HG02870 (cell line): ENCODE measurements around the gene IRS2.
"Not testable (repeated sequence)": the region's sequence is repeated elsewhere in the genome, so short reads cannot be mapped to it uniquely, and the experiment has no call there.

Source experiments
- ATAC-seq: cut with Tn5 transposase; IDR thresholded peaks from one replicate; pipeline ENCODE4 v1.9.1; 2021; ENCODE audit warnings: mild to moderate bottlenecking, moderate library complexity; ENCODE audit not compliant: unreplicated experiment

The IRS2 gene

DNA sequence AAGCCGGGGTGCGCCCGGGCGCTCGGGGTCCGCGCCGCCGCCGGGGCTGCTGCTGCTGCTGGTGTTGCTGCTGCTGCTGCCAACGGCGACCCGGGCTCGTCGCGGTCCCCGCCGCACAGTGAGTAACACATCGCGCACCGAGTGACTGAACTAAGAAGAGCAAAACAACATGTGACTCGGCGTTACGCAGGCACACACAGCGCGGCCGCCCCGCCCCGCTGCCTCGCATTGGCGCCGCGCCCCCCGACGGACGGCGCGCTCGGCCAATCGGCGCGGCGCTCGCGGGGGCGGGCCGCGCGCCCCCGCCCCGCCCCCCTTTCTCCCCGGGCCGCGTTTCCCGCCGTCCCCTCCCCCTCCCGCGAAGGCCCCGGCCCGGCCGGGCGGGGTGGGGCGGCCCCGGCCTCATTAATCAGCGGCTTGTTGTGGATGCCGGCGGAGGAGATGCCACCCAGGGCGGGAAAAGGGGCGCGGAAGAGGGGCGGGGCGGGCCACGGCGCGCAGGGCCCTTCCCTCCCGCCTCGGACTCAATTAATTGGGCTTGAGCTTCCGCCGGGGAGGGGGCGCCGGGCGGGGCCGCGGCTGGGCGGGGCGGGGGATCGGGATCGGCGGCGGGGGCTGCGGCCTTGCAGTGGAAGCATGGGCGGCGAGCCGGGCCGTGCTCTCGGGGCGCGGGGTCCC, at the start of gene IRS2:
IRS2 (minus strand) TSS at position 127 of the 678 bp plus-strand sequence. CDS start 530 bp downstream, outside the sequence.
- peak; percentile 98 for ATAC-seq

- ATAC-seq, result no peak
Observed at GRCh38 chr13:109834973-109835720, 48.8 kb upstream of the IRS2 start.

GRCh38 chr13:109833940-109834339, 47.6 kb upstream of the IRS2 start:
- no peak for ATAC-seq

- no peak for ATAC-seq
Observed at GRCh38 chr13:109833071-109833470, 46.7 kb upstream of the IRS2 start.

DNA sequence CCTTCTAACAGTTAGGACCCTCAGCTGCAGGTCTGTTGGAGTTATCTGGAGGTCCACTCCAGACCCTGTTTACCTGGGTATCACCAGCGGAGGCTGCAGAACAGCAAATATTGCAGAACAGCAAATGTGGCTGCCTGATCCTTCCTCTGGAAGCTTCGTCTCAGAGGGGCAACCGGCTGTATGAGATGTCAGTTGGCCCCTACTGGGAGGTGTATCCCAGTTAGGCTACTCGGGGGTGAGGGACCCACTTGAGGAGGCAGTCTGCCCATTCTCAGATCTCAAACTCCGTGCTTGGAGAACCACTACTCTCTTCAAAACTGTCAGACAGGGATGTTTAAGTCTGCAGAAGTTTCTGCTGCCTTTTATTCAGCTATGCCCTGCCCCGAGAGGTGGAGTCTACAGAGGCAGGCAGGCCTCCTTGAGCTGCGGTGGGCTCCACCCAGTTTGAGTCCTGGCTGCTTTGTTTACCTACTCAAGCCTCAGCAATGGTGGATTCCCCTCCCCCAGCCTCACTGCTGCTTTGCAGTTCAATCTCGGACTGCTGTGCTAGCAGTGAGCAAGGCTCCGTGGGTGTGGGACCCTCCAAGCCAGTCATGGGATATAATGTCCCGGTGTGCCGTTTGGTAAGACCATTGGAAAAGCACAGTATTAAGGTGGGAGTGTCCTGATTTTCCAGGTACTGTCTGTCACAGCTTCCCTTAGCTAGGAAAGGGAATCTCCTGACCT, 42.4 kb upstream of the IRS2 start:
- ATAC-seq, result not testable (repeated sequence)

- not testable (repeated sequence) for ATAC-seq
Observed at GRCh38 chr13:109823201-109823600, 36.8 kb upstream of the IRS2 start.

DNA sequence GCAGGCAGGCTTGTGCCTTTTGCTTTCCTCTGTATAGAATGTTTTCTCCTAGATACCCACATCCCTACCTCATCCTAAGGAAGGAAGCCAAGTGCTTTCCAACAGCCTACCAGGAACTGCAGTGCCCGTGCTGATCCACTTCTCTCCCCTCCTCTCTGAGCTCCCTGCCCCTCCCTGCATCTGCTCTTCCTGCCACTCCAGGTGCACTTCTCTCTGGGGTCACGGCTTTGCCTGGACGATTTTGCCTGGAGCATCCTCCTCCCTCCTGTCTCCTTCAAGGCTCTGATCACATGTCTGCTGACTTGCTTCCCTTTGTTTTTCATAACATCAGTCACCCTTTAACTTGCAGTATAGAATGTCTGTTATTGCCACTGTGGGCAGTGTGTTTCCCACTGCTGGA, 34.7 kb upstream of the IRS2 start:
- ATAC-seq, result no peak

GRCh38 chr13:109819874-109820273, 33.5 kb upstream of the IRS2 start:
- ATAC-seq, result no peak

DNA sequence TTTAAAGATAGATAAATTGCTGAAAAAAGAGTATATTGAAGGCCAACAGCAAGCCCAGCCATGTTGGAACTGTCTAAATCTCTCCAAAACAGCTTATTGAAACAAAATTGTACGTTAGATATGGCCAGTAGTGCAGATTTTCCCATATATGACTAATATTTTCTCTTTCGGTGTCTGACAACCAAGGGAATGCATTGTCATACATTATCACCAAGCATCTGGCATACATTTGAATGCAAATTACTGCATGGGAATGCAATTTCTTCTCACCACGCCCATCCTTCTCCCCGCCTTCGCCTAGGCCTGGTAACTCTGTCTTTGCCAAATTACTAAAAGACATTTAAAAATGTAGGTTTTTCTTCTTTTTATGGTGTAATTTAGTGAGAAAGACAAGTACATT, 32.5 kb upstream of the IRS2 start:
- ATAC-seq, result no peak

DNA sequence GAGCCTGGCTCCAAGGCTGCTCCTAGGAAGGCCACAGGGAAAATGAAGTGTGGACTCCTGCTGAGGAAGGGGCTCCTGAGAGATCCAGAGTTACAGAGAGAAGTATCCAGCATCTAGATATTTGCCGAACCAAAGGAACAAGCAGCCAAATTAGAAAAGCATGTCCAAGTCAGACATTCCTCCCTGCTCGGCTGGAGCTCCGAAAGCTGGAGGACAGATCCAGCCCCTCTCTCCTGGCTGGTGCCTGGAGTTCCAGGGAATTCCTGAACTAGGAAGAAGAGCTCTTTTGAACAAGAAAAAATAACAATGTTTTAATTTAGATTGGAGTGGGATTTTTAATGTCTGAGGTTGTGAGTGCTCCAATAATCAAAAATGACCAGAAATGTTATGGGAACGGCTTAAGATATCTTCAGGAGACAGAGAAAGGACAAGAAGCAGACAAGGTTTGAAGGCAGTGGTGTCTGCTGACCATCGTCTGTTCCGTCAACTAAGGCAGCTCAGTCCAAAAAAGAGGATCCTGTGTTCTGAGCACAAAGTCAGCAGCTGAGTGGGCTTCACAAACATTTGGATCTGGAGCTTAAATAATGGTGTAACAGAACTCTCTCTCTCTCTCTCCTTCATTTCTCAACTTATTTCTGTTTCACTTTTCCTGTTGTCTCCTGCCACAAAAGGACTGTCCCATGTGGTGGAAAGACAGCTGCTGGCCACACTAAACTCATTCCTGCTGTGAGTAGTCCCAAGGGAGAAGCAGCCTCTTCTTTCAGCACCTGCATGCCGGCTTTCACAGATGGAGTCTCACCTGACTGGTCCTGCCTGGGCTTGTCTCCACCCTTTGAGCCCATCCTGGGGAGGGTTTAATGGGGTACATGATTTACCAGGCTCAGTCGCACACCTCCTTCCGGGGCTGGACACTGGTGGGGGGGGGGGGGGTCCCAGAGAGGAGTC, 31.5 kb upstream of the IRS2 start:
- no peak for ATAC-seq

- ATAC-seq, result no peak
Observed at GRCh38 chr13:109816808-109817203, 30.4 kb upstream of the IRS2 start.

- no peak for ATAC-seq
Observed at GRCh38 chr13:109816112-109816807, 29.9 kb upstream of the IRS2 start.

- no peak for ATAC-seq
Observed at GRCh38 chr13:109815651-109816050, 29.3 kb upstream of the IRS2 start.

- no peak for ATAC-seq
Observed at GRCh38 chr13:109813663-109814062, 27.3 kb upstream of the IRS2 start.

GRCh38 chr13:109812382-109812781, 26.0 kb upstream of the IRS2 start:
- no peak for ATAC-seq

DNA sequence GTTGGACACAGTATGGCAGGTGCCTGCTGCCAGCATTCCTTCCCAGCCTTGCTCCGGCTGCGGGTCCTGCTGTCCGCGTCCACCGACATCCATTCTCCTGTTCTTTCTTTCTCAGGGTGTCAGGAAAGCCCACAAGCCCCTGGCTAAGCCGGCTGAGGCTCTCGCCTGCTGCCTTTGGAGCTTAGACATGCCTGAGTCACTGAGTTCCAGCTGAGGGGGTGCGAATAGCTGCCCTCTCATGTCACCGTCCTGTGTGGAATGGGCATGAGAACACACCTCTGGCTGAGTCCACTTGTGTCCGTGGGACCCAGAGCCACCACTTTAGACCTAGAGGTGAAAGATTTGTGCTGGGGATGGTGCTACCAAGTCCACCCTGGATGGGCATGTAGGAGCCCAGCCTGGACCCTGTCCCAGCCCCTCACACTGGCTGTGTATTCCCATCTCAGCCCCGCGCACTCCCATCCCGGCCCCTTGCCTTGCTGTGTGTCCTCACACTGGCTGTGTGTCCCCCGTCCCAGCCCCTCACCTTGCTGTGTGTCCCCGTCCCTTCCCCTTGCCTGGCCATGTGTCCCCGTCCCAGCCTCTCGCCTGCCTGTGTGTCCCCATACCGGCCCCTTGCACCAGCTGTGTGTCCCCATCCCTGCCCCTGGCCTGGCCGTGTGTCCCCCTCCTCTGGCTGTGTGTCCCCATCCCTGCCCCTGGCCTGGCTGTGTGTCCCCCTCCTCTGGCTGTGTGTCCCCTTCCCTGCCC, 24.6 kb upstream of the IRS2 start:
- ATAC-seq, result no peak

DNA sequence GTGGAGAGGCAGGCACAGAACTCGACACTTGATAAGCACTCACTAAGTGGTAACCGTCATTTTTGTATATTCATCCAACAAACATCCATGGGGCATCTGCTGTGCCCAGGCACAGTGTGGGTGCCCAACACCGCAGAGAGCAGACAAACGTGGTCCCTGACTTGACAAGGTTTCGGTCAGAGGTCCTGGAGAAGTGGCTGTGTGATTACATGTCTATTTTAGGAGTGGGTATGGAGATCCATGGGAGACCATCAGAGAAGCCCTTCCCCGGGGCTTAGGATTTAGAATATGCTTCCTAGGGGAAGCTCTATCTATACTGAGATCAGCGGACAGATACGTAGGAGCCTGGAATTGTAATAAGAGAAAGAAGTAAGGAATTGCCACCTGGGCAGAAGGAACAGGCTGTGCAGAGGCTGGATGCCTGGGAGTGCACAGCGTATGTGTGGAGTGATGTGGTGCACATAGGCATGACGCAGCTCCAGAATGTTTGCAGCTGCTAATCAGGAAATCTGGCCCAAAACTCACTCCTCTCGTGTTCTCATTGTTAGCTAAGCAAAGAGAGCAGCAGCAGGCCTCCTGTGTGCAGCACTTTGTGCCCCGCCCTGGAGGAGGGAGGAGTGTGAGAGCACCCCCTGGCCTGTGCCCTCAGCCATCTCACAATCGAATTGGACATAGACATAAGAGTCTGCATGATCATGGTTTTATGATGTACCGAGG, 23.0 kb upstream of the IRS2 start:
- ATAC-seq, result no peak

- no peak for ATAC-seq
Observed at GRCh38 chr13:109807345-109807744, 21.0 kb upstream of the IRS2 start.

DNA sequence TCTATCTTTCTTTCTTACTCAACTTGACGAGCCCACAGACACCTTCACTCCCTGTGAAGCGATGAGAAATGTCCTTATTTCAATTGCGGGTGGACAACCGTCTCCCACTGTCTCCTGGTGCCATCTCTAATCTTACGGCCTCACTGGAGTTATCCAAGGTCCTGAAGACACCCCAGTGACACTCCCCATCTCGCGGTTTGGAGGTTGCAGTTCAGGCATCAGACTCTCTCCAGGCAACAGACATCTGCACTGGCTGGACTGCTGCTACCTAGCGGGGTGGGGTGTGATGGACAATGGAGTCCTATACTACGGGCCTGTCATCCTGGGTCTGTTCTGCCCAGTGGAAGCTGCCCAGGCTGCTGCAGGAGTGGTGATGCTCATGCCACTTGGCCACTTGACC, 18.3 kb upstream of the IRS2 start:
- ATAC-seq, result no peak
